Astrocyte (in vitro differentiated cells and primary cell): ENCODE data around the gene ATXN7L1. TPM values are rescaled to one million over a fixed set of nuclear protein-coding genes. Genes with fewer than 3 reads are reported as not detected.

Source experiments
- DNase-seq: peaks from one replicate; pipeline ENCODE4 v3.0.0-alpha.2; 2010; ENCODE audit warnings: low read depth
- FAIRE-seq: peaks from 2 replicates; lab custom pipeline; 2011; peaks lifted over from hg19 to GRCh38; lab: Jason Lieb, UNC
- H2AFZ ChIP-seq: 2 replicates; pipeline ENCODE4 v1.6.0; 2012; ENCODE audit warnings: low read depth, low read length, inconsistent platforms
- H3K27ac ChIP-seq: 2 replicates; pipeline ENCODE4 v1.5.1; 2011; ENCODE audit warnings: low read depth, low read length, inconsistent platforms
- H3K27me3 ChIP-seq: 2 replicates; pipeline ENCODE4 v1.6.0; 2011; ENCODE audit warnings: low read length, inconsistent platforms; ENCODE audit not compliant: insufficient read depth
- H3K36me3 ChIP-seq: 2 replicates; pipeline ENCODE4 v1.5.1; 2011; ENCODE audit warnings: low read length, inconsistent platforms; ENCODE audit not compliant: insufficient read depth
- H3K4me1 ChIP-seq: 2 replicates; pipeline ENCODE4 v1.5.1; 2011; ENCODE audit warnings: low read length, inconsistent platforms; ENCODE audit not compliant: insufficient read depth
- H3K4me2 ChIP-seq: 2 replicates; pipeline ENCODE4 v1.6.0; 2012; ENCODE audit warnings: low read length, inconsistent platforms
- H3K4me3 ChIP-seq: 2 replicates; pipeline ENCODE4 v1.5.1; 2011; ENCODE audit warnings: low read depth, mild to moderate bottlenecking, low read length, inconsistent platforms; ENCODE audit not compliant: insufficient read depth
- H3K79me2 ChIP-seq: 2 replicates; pipeline ENCODE4 v1.6.0; 2012; ENCODE audit warnings: mild to moderate bottlenecking, low read length, inconsistent platforms; ENCODE audit not compliant: insufficient read depth
- H3K9ac ChIP-seq: 2 replicates; pipeline ENCODE4 v1.6.0; 2012; ENCODE audit warnings: mild to moderate bottlenecking, low read length, inconsistent platforms
- H3K9me3 ChIP-seq: 2 replicates; pipeline ENCODE4 v1.5.1; 2012; ENCODE audit warnings: low read depth, mild to moderate bottlenecking, low read length, inconsistent platforms; ENCODE audit not compliant: insufficient read depth
- H4K20me1 ChIP-seq: 2 replicates; pipeline ENCODE4 v1.6.0; 2012; ENCODE audit warnings: low read length, inconsistent platforms; ENCODE audit not compliant: insufficient read depth
- H3K27ac Mint-ChIP-seq: one replicate; pipeline ENCODE4 v1.8.0; 2021; ENCODE audit warnings: mild to moderate bottlenecking, mixed read lengths; ENCODE audit not compliant: unreplicated experiment
- H3K27me3 Mint-ChIP-seq: one replicate; pipeline ENCODE4 v1.8.0; 2021; ENCODE audit warnings: low read depth, mixed read lengths; ENCODE audit not compliant: unreplicated experiment
- H3K36me3 Mint-ChIP-seq: one replicate; pipeline ENCODE4 v1.8.0; 2021; ENCODE audit warnings: low read depth, mixed read lengths; ENCODE audit not compliant: unreplicated experiment
- H3K4me1 Mint-ChIP-seq: one replicate; pipeline ENCODE4 v1.8.0; 2021; ENCODE audit warnings: low read depth, mixed read lengths; ENCODE audit not compliant: unreplicated experiment
- H3K4me3 Mint-ChIP-seq: one replicate; pipeline ENCODE4 v1.8.0; 2021; ENCODE audit warnings: mild to moderate bottlenecking, moderate library complexity, mixed read lengths; ENCODE audit not compliant: unreplicated experiment
- H3K9me3 Mint-ChIP-seq: one replicate; pipeline ENCODE4 v1.8.0; 2021; ENCODE audit warnings: mild to moderate bottlenecking, mixed read lengths; ENCODE audit not compliant: unreplicated experiment
- CTCF ChIP-seq: IDR thresholded peaks from 2 replicates; pipeline ENCODE4 v1.5.1; 2011; ENCODE audit warnings: low read depth, mild to moderate bottlenecking, inconsistent platforms, low read length, moderate library complexity; ENCODE audit not compliant: insufficient read depth
- EZH2 ChIP-seq: IDR thresholded peaks from 2 replicates; pipeline ENCODE4 v1.6.1; 2012; ENCODE audit warnings: mild to moderate bottlenecking, low read length, inconsistent platforms; ENCODE audit not compliant: insufficient read depth
- total RNA-seq: library from RNA; stranded (reverse); gene quantifications from 2 replicates; pipeline ENCODE4 v1.2.1, GENCODE V29; 2021

ATXN7L1 gene
- total RNA-seq, 1 donor from 2014 or later, result 7.6 TPM

- FAIRE-seq (no peak), DNase-seq (no peak)
- Histone ChIP-seq H2AFZ (no peak overlapping the region), H3K27me3 (no peaks in the 10 kb centered on the region), H3K9ac (no peak overlapping the region), H4K20me1 (peaks cover 4% of the 10 kb centered on the region), H3K9me3 (no peaks in the 10 kb centered on the region), H3K4me1 (peaks cover 22% of the 10 kb centered on the region), H3K27ac (no peak overlapping the region), H3K4me2 (no peak overlapping the region), H3K36me3 (no peaks in the 10 kb centered on the region), H3K79me2 (no peaks in the 10 kb centered on the region), H3K4me3 (no peak overlapping the region)
- Mint-ChIP-seq H3K9me3 (peaks cover 3% of the 10 kb centered on the region), H3K36me3 (peaks cover 1% of the 10 kb centered on the region), H3K27ac (no peak overlapping the region), H3K4me3 (no peak overlapping the region), H3K4me1 (peaks cover 28% of the 10 kb centered on the region), H3K27me3 (peaks cover 3% of the 10 kb centered on the region)
- TF ChIP-seq CTCF (no peak), EZH2 (no peak)
These were observed 44.4 kb downstream of the ATXN7L1 start for GRCh38 chr7:105831824-105832535.

GRCh38 chr7:105831302-105831620 is 45.1 kb downstream of the ATXN7L1 start:
- Mint-ChIP-seq H3K36me3 (peaks cover 1% of the 10 kb centered on the region), H3K27me3 (peaks cover 2% of the 10 kb centered on the region), H3K4me3 (no peak overlapping the region), H3K9me3 (peaks cover 3% of the 10 kb centered on the region), H3K27ac (no peak overlapping the region), H3K4me1 (peaks cover 28% of the 10 kb centered on the region)
- H3K4me3 ChIP-seq, result no peak overlapping the region
- FAIRE-seq (no peak), DNase-seq (no peak)
- TF ChIP-seq EZH2 (no peak), CTCF (no peak)
- H3K27me3 ChIP-seq, result no peaks in the 10 kb centered on the region
- peak overlapping the region; percentile 77 for H3K4me2 ChIP-seq
- no peak overlapping the region for H3K9ac ChIP-seq
- H2AFZ ChIP-seq, result no peak overlapping the region
- H3K79me2 ChIP-seq, result no peaks in the 10 kb centered on the region
- peaks cover 4% of the 10 kb centered on the region for H4K20me1 ChIP-seq
- no peak overlapping the region for H3K27ac ChIP-seq
- H3K9me3 ChIP-seq, result no peaks in the 10 kb centered on the region
- peaks cover 25% of the 10 kb centered on the region for H3K4me1 ChIP-seq
- H3K36me3 ChIP-seq, result no peaks in the 10 kb centered on the region
